PC-3 (cell line): ENCODE data around the gene BMS1. TPM values are rescaled to one million over a fixed set of nuclear protein-coding genes. Genes with fewer than 3 reads are reported as not detected.

Source experiments
- ATAC-seq: fragments of 200-7000 bp; cut with Tn5 transposase; 2 replicates; pipeline ENCODE4 v1.9.1; 2020; ENCODE audit warnings: mild to moderate bottlenecking, moderate library complexity
- Bru-seq: library from RNA; stranded (reverse); fragments of 400-500 nt; gene quantifications from one replicate; lab custom pipeline; 2021; lab: Mats Ljungman, UMichigan
- BruChase-seq, 2 experiments: library from RNA; stranded (reverse); fragments of 400-500 nt; gene quantifications; one replicate each; lab custom pipeline; 2021; lab: Mats Ljungman, UMichigan
- BruUV-seq: library from RNA; stranded (reverse); fragments of 400-500 nt; replicated peaks from 2 replicates; lab custom pipeline; 2021; lab: Mats Ljungman, UMichigan
- CTCF ChIA-PET: fragments of 300-600 bp; sonication (Branson Sonifier 250); formaldehyde crosslinking; loops from one replicate; lab custom pipeline; 2022; ENCODE audit warnings: antibody characterized with exemption; lab: Charles Lee
- POLR2A ChIA-PET: fragments of 300-600 bp; sonication (Branson Sonifier 250); formaldehyde crosslinking; loops from one replicate; lab custom pipeline; 2022; ENCODE audit warnings: antibody characterized with exemption; ENCODE audit not compliant: unreplicated experiment; lab: Charles Lee
- DNase-seq: peaks from one replicate; pipeline ENCODE4 v3.0.0-alpha.2; 2015
- H2AFZ ChIP-seq: fragments of 300-600 bp; sonication (generic); 2 replicates; pipeline ENCODE4 v1.6.0; 2016; ENCODE audit warnings: antibody characterized with exemption, low read length
- H3F3A ChIP-seq: fragments of 300-600 bp; sonication (generic); one replicate; pipeline ENCODE4 v1.6.0; 2017; ENCODE audit warnings: antibody characterized with exemption, low read length, control low read depth, mild to moderate bottlenecking; ENCODE audit not compliant: unreplicated experiment
- H3K27ac ChIP-seq: fragments of 300-600 bp; sonication (generic); 2 replicates; pipeline ENCODE4 v1.5.1; 2016; ENCODE audit warnings: mild to moderate bottlenecking, low read length
- H3K27me3 ChIP-seq: fragments of 300-600 bp; sonication (generic); 2 replicates; pipeline ENCODE4 v1.6.1; 2016; ENCODE audit warnings: low read length, mixed read lengths
- H3K36me3 ChIP-seq: fragments of 300-600 bp; sonication (generic); 2 replicates; pipeline ENCODE4 v1.6.1; 2016; ENCODE audit warnings: low read depth, mixed run types, low read length, mixed read lengths
- H3K4me1 ChIP-seq: fragments of 300-600 bp; sonication (generic); 2 replicates; pipeline ENCODE4 v1.5.1; 2016; ENCODE audit warnings: low read length; ENCODE audit not compliant: insufficient read depth
- H3K4me2 ChIP-seq: fragments of 300-600 bp; sonication (generic); 2 replicates; pipeline ENCODE4 v1.6.0; 2016; ENCODE audit warnings: low read length
- H3K4me3 ChIP-seq: fragments of 300-600 bp; sonication (generic); 2 replicates; pipeline ENCODE4 v1.5.1; 2016; ENCODE audit warnings: mild to moderate bottlenecking, low read length, mixed read lengths
- H3K79me2 ChIP-seq: fragments of 300-600 bp; sonication (generic); 2 replicates; pipeline ENCODE4 v1.6.1; 2017; ENCODE audit warnings: low read length, mixed read lengths
- H3K9ac ChIP-seq: fragments of 300-600 bp; sonication (generic); 2 replicates; pipeline ENCODE4 v1.6.0; 2016; ENCODE audit warnings: mild to moderate bottlenecking, low read length
- H3K9me2 ChIP-seq: fragments of 300-600 bp; sonication (generic); replicated peaks from 2 replicates; pipeline ENCODE4 v1.6.1; 2016; ENCODE audit warnings: mixed run types, low read length, mixed read lengths
- H3K9me3 ChIP-seq: fragments of 300-600 bp; sonication (generic); 2 replicates; pipeline ENCODE4 v1.6.1; 2016; ENCODE audit warnings: low read length, mixed read lengths
- H4K20me1 ChIP-seq: fragments of 300-600 bp; sonication (generic); 2 replicates; pipeline ENCODE4 v1.6.1; 2016; ENCODE audit warnings: low read length, mixed read lengths
- CTCF ChIP-seq: fragments of 300-600 bp; sonication (generic); conservative IDR thresholded peaks from 2 replicates; pipeline ENCODE4 v1.5.1; 2017; ENCODE audit warnings: antibody characterized with exemption, low read depth, mild to moderate bottlenecking, low read length
- EZH2 ChIP-seq: fragments of 300-600 bp; sonication (generic); IDR thresholded peaks from one replicate; pipeline ENCODE4 v1.6.1; 2017; ENCODE audit warnings: antibody characterized with exemption, mild to moderate bottlenecking, low read length; ENCODE audit not compliant: unreplicated experiment
- EZH2phosphoT487 ChIP-seq: fragments of 300-600 bp; sonication (generic); IDR thresholded peaks from 2 replicates; pipeline ENCODE4 v1.6.1; 2018; ENCODE audit warnings: mild to moderate bottlenecking, antibody characterized with exemption, low read length, borderline replicate concordance
- intact Hi-C: fragments of 100-400 bp; cut with micrococcal nuclease; formaldehyde crosslinking; loops from 2 replicates; pipeline ENCODE4 v1.9.0; 2023
- long read RNA-seq: library from polyadenylated mRNA; unstranded; transcript quantifications from one replicate; pipeline ENCODE4 v2.0.0, GENCODE V29; 2021; ENCODE audit not compliant: unreplicated experiment
- total RNA-seq: library from RNA; depleted of rRNA; stranded (reverse); fragments of >200 nt; gene quantifications from 2 replicates; pipeline ENCODE4 v1.2.3, GENCODE V29; 2014; rRNA removed

BMS1 gene
- total RNA-seq (36.6 and 41.9 TPM in 2 replicates), Bru-seq, nascent RNA (percentile 95 among the genes with signal in this experiment), BruChase-seq, experiment 1, labeled RNA remaining after a 6-hour chase (percentile 94 among the genes with signal in this experiment), BruChase-seq, experiment 2, labeled RNA remaining after a 2-hour chase (percentile 95 among the genes with signal in this experiment)
- long read RNA-seq, full-length matches to known transcripts = 56 of 144 reads
- long read RNA-seq, partial matches to known transcripts = 67 of 144 reads
- long read RNA-seq, other reads (novel, unspliced or antisense) = 21 of 144 reads

GRCh38 chr10:42782446-42783180 lies at the start of gene BMS1:
Gene BMS1, plus strand, starts transcription at chr10:42782795. Its CDS starts 1,600 bp downstream, at chr10:42784395.
- POLR2A ChIA-PET = interaction anchor here (0.5 kb wide), 1 partner anchor 246 kb away, joined by 3 read pairs; no protein-coding TSS in a partner anchor
- CTCF ChIA-PET = interaction anchor here (1.0 kb wide), 1 partner anchor 29 kb away, joined by 3 read pairs; no protein-coding TSS in a partner anchor
- BruUV-seq = no TSS peak
- ATAC-seq (peak; percentile 90), DNase-seq (peak; percentile 96)
- TF ChIP-seq EZH2phosphoT487 (no peak), EZH2 (no peak), CTCF (no peak)
- H3K9me2 ChIP-seq = no peaks in the 10 kb centered on the region
- H3K79me2 ChIP-seq = peaks cover 39% of the 10 kb centered on the region
- H3K27me3 ChIP-seq = no peaks in the 10 kb centered on the region
- H3K4me2 ChIP-seq = peak within 1 kb of the TSS; percentile 88
- H2AFZ ChIP-seq = peak within 1 kb of the TSS; percentile 99
- peaks cover 18% of the 10 kb centered on the region for H4K20me1 ChIP-seq
- no peaks in the 10 kb centered on the region for H3F3A ChIP-seq
- peak within 1 kb of the TSS; percentile 93 for H3K9ac ChIP-seq
- peaks cover 14% of the 10 kb centered on the region for H3K4me1 ChIP-seq
- peak within 1 kb of the TSS; percentile 65 for H3K27ac ChIP-seq
- H3K36me3 ChIP-seq = peaks cover 35% of the 10 kb centered on the region
- H3K4me3 ChIP-seq = peak within 1 kb of the TSS; percentile 79
- no peaks in the 10 kb centered on the region for H3K9me3 ChIP-seq
- intact Hi-C loops = loop anchor here (1.0 to 10.0 kb wide), 3 partner anchors 29 to 228 kb away; partner anchors contain the start of gene ZNF33B

- Histone ChIP-seq H2AFZ (no peak overlapping the region), H3K4me2 (no peak overlapping the region), H3F3A (no peaks in the 10 kb centered on the region), H3K36me3 (no peaks in the 10 kb centered on the region), H3K9me2 (no peaks in the 10 kb centered on the region), H3K4me1 (no peaks in the 10 kb centered on the region), H3K79me2 (no peaks in the 10 kb centered on the region), H3K27ac (no peak overlapping the region), H3K9me3 (no peaks in the 10 kb centered on the region), H3K4me3 (no peak overlapping the region), H3K27me3 (peaks cover 46% of the 10 kb centered on the region), H3K9ac (no peak overlapping the region), H4K20me1 (no peaks in the 10 kb centered on the region)
- TF ChIP-seq EZH2phosphoT487 = no peak
- no peak for TF ChIP-seq EZH2
- no peak for TF ChIP-seq CTCF
- DNase-seq = peak; percentile 22
- ChIA-PET POLR2A (no interaction called here), CTCF (no interaction called here)
- ATAC-seq = no peak
- intact Hi-C loops = no loop called here
- no TSS peak for BruUV-seq
Measured at GRCh38 chr10:42734536-42734935, 48.1 kb upstream of the BMS1 start.
